Activated T-cell treated with anti-CD3 and anti-CD28 coated beads, Interleukin-2, amount 50 U/mL, for 1 hour (primary cell): ENCODE results near the gene HSPB6.

Experiments
- DNase-seq: peaks from one replicate; pipeline ENCODE4 v3.0.0-alpha.2; 2020

HSPB6 gene

GRCh38 chr19:35764432-35765315 is 7.8 kb upstream of the HSPB6 start:
- DNase-seq: no peak

- DNase-seq: no peak
Measured at GRCh38 chr19:35760711-35761349, 4.0 kb upstream of the HSPB6 start.

GRCh38 chr19:35759697-35760096 is 2.9 kb upstream of the HSPB6 start:
- DNase-seq: no peak

GRCh38 chr19:35757749-35758608 is 1.1 kb upstream of the HSPB6 start, which contains the start of gene PROSER3:
Gene PROSER3, plus strand, starts transcription at chr19:35758176. Its CDS starts 40 bp downstream, at chr19:35758216.
- peak; percentile 97 for DNase-seq

- DNase-seq: no peak
Measured at GRCh38 chr19:35757231-35757748, 461 bp upstream of the HSPB6 start.

- DNase-seq: peak; percentile 68
Measured at GRCh38 chr19:35755550-35756376, 1.1 kb downstream of the HSPB6 start.

GRCh38 chr19:35755131-35755549 is 1.7 kb downstream of the HSPB6 start:
- DNase-seq: no peak

- DNase-seq: no peak
Measured at GRCh38 chr19:35754370-35755130, 2.3 kb downstream of the HSPB6 start.

GRCh38 chr19:35753634-35754369 is 3.0 kb downstream of the HSPB6 start:
- no peak for DNase-seq

- DNase-seq: no peak
Measured at GRCh38 chr19:35752746-35753350, 4.0 kb downstream of the HSPB6 start.

GRCh38 chr19:35751839-35752745 is 4.7 kb downstream of the HSPB6 start:
- DNase-seq: no peak

- no peak for DNase-seq
Measured at GRCh38 chr19:35750167-35750566, 6.7 kb downstream of the HSPB6 start.

- peak; percentile 95 for DNase-seq
Measured at GRCh38 chr19:35748106-35749020, 8.5 kb downstream of the HSPB6 start, which contains the start of gene LIN37. Gene LIN37, plus strand, starts transcription at chr19:35748576. Its CDS starts 149 bp downstream, at chr19:35748725.

- no peak for DNase-seq
Measured at GRCh38 chr19:35746531-35746930, 10.3 kb downstream of the HSPB6 start.

- DNase-seq: no peak
Measured at GRCh38 chr19:35746087-35746462, 10.8 kb downstream of the HSPB6 start.

GRCh38 chr19:35745328-35746086 is 11.3 kb downstream of the HSPB6 start, which contains the start of the genes PSENEN and U2AF1L4:
Gene PSENEN, plus strand, starts transcription at chr19:35745651. Its CDS starts 280 bp downstream, at chr19:35745931.
Gene U2AF1L4, minus strand, starts transcription at chr19:35745418. Its CDS starts 27 bp downstream, at chr19:35745391.
- DNase-seq: peak; percentile 93
